Gastrocnemius medialis (tissue), 4 donors: Measurements from ENCODE around the gene ROR2.

Source experiments
- POLR2A ChIP-seq, 2 donors: fragments of 450-650 bp; IDR thresholded peaks; one replicate each; pipeline ENCODE4 v1.6.1; 2017; ENCODE audit warnings: antibody characterized with exemption in 2 of 2, mild to moderate bottlenecking in 2 of 2, moderate library complexity in 2 of 2
- TF ChIP-seq, protein P1 (sequence below), 5 experiments: fragments of 450-650 bp in 3 of 5; fragments of 200-600 bp in 2 of 5; sonication (generic) in 2 of 5; IDR thresholded peaks in 4 of 5; conservative IDR thresholded peaks in 1 of 5; 1 replicate in 4 of 5; 2 replicates in 1 of 5; pipeline ENCODE4 v1.5.1; 2016 to 2019; ENCODE audit warnings: antibody characterized with exemption in 5 of 5, mild to moderate bottlenecking in 3 of 5, moderate library complexity in 3 of 5

DNA sequence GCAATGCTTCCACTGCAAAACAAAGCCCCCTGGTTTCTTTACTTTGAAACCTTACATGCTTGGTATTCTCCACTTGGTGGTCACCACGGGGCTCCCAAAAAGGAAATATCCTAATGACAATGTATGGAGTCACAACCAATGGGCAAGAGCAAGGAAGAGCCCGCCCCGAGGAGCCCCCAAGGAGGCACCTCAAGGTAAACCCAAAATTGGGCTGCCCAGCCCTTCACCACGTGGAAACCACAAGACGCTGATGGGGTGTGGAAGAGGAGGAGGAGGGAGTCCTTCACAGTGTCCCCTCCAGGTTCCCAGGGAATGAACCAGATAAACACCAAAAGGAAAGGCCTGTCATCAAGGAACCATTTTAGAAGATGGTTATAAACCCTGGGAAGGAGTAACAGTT is 3.8 kb downstream of the ROR2 start:
- TF ChIP-seq, protein P1, sequence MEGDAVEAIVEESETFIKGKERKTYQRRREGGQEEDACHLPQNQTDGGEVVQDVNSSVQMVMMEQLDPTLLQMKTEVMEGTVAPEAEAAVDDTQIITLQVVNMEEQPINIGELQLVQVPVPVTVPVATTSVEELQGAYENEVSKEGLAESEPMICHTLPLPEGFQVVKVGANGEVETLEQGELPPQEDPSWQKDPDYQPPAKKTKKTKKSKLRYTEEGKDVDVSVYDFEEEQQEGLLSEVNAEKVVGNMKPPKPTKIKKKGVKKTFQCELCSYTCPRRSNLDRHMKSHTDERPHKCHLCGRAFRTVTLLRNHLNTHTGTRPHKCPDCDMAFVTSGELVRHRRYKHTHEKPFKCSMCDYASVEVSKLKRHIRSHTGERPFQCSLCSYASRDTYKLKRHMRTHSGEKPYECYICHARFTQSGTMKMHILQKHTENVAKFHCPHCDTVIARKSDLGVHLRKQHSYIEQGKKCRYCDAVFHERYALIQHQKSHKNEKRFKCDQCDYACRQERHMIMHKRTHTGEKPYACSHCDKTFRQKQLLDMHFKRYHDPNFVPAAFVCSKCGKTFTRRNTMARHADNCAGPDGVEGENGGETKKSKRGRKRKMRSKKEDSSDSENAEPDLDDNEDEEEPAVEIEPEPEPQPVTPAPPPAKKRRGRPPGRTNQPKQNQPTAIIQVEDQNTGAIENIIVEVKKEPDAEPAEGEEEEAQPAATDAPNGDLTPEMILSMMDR (IDR thresholded peaks at IDR 0.05 in 4 of 5, conservative IDR thresholded peaks at IDR 0.05 in 1 of 5), result no peak
- TF ChIP-seq POLR2A (IDR thresholded peaks at IDR 0.05), result no peak
